ENCODE data around the gene CCDC136. TPM values are rescaled to one million over a fixed set of nuclear protein-coding genes. Genes with fewer than 3 reads are reported as not detected.

Gene CCDC136
- total RNA-seq, 1 donor: 7.2 TPM

DNA sequence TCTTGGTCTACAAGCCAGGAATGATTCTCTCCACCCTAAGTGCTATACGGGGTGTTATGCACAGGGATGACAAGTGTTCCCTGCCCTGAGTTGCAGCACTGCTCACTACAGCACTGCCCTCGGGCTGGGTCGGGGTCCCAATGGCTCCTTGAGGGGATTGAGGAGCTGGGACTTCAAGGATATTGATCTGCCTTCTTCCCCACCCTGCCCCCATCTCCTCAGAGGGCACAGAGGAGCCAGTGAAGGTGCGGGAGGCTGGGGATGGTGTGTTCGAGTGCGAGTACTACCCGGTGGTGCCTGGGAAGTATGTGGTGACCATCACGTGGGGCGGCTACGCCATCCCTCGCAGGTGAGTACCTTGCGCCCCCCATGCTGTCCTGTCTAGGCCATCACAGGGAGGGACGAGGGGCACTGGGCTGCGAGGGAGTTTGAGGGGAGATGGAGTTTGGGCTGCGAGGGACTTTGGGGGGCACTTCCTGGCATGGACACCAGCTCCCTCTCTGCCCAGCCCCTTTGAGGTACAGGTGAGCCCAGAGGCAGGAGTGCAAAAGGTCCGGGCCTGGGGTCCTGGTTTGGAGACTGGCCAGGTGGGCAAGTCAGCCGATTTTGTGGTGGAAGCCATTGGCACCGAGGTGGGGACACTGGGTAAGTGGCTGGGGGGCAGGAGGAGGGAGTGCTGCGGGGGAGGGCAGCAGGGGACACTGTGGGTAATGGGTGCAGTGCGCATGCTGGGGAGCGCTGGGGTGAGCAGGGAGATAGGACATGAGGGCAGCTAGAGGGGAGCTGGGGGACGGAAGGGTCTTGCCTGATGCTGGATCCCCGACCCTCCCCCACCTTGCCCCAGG, 48.8 kb downstream of the CCDC136 start:
- H3K27ac ChIP-seq (ENCODE audit: low read depth, low read length): no peak overlapping the region
- no peak overlapping the region for H2AFZ ChIP-seq (ENCODE audit: low read length)
- H3K9me3 ChIP-seq (ENCODE audit: low read depth, low read length): no peaks in the 10 kb centered on the region
- no peak overlapping the region for H3K4me3 ChIP-seq (ENCODE audit: insufficient read depth, low read length)
- no peak overlapping the region for H3K4me2 ChIP-seq (ENCODE audit: insufficient read depth, low read length)
- peaks cover 52% of the 10 kb centered on the region for H3K79me2 ChIP-seq (ENCODE audit: insufficient read depth, low read length)
- TF ChIP-seq, protein P1, sequence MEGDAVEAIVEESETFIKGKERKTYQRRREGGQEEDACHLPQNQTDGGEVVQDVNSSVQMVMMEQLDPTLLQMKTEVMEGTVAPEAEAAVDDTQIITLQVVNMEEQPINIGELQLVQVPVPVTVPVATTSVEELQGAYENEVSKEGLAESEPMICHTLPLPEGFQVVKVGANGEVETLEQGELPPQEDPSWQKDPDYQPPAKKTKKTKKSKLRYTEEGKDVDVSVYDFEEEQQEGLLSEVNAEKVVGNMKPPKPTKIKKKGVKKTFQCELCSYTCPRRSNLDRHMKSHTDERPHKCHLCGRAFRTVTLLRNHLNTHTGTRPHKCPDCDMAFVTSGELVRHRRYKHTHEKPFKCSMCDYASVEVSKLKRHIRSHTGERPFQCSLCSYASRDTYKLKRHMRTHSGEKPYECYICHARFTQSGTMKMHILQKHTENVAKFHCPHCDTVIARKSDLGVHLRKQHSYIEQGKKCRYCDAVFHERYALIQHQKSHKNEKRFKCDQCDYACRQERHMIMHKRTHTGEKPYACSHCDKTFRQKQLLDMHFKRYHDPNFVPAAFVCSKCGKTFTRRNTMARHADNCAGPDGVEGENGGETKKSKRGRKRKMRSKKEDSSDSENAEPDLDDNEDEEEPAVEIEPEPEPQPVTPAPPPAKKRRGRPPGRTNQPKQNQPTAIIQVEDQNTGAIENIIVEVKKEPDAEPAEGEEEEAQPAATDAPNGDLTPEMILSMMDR (IDR thresholded peaks at IDR 0.05; ENCODE audit: extremely low read depth, low read depth, low read length): no peak
- peaks cover 88% of the 10 kb centered on the region for H4K20me1 ChIP-seq (ENCODE audit: insufficient read depth, low read length)
- peaks cover 96% of the 10 kb centered on the region for H3K36me3 ChIP-seq (ENCODE audit: insufficient read depth, low read length)
- H3K27me3 ChIP-seq (ENCODE audit: insufficient read depth, low read length): no peaks in the 10 kb centered on the region
- H3K4me1 ChIP-seq (ENCODE audit: insufficient read depth, low read length): peaks cover 17% of the 10 kb centered on the region
- DNase-seq (ENCODE audit: insufficient read length, low spot score, missing footprints): peak; percentile 85

DNA sequence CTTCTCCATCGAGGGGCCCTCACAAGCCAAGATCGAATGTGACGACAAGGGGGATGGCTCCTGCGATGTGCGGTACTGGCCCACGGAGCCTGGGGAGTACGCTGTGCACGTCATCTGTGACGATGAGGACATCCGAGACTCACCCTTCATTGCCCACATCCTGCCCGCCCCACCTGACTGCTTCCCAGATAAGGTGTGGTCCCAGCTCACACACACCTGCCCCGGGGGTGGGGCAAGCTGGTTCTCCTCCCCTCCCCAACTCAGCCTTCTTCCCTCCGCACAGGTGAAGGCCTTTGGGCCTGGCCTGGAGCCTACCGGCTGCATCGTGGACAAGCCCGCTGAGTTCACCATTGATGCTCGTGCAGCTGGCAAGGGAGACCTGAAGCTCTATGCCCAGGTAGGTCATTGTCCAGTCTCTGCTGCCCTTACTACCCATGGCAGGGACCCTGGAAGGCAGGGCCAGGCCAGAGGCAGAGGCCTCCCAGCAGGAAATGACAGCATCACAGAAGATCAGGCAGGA, 49.5 kb downstream of the CCDC136 start:
- H3K79me2 ChIP-seq (ENCODE audit: insufficient read depth, low read length): peaks cover 46% of the 10 kb centered on the region
- H3K36me3 ChIP-seq (ENCODE audit: insufficient read depth, low read length): peaks cover 97% of the 10 kb centered on the region

DNA sequence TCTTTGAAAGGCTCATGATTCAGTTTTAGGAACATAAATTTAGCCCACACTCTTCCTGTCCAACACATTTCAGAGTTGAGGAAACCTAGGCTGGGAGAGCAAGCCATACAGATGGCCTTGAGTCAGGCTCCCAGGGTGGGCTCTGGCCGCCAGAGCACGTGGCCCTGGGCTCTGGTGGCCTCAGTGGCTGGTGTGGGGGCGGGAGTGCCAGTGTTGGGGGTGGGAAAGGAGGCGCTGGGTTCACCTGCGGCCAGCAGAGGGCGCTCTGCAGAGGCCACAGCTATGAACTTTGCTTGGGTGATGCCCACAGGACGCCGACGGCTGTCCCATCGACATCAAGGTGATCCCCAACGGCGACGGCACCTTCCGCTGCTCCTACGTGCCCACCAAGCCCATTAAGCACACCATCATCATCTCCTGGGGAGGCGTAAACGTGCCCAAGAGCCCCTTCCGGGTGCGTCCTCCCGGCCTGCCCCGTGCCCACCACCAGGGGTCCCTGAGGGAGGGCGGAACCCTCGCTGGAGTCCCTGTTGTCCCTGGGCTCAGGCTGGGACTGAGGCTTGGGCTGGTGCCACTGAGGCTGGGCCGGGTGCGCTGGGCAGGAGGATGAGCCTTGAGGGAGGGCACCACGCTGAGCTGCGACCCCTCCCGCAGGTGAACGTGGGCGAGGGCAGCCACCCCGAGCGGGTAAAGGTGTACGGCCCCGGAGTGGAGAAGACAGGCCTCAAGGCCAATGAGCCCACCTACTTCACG, 50.3 kb downstream of the CCDC136 start:
- Histone ChIP-seq H3K79me2 (ENCODE audit: insufficient read depth, low read length) (peaks cover 38% of the 10 kb centered on the region), H3K36me3 (ENCODE audit: insufficient read depth, low read length) (peaks cover 98% of the 10 kb centered on the region), H3K4me3 (ENCODE audit: insufficient read depth, low read length) (no peak overlapping the region), H3K9me3 (ENCODE audit: low read depth, low read length) (no peaks in the 10 kb centered on the region), H3K4me1 (ENCODE audit: insufficient read depth, low read length) (peaks cover 4% of the 10 kb centered on the region), H4K20me1 (ENCODE audit: insufficient read depth, low read length) (peaks cover 81% of the 10 kb centered on the region), H3K27ac (ENCODE audit: low read depth, low read length) (peak overlapping the region; percentile 7), H3K27me3 (ENCODE audit: insufficient read depth, low read length) (no peaks in the 10 kb centered on the region), H2AFZ (ENCODE audit: low read length) (no peak overlapping the region), H3K4me2 (ENCODE audit: insufficient read depth, low read length) (no peak overlapping the region)
- peak; percentile 97 for DNase-seq (ENCODE audit: insufficient read length, low spot score, missing footprints)
- TF ChIP-seq, protein P1 (IDR thresholded peaks at IDR 0.05; ENCODE audit: extremely low read depth, low read depth, low read length): peak; percentile 56

More for the DNA sequence above, 49.5 kb downstream of the CCDC136 start:
- Histone ChIP-seq H2AFZ (ENCODE audit: low read length) (no peak overlapping the region), H3K27ac (ENCODE audit: low read depth, low read length) (peak overlapping the region; percentile 7), H4K20me1 (ENCODE audit: insufficient read depth, low read length) (peaks cover 87% of the 10 kb centered on the region), H3K4me2 (ENCODE audit: insufficient read depth, low read length) (no peak overlapping the region), H3K27me3 (ENCODE audit: insufficient read depth, low read length) (no peaks in the 10 kb centered on the region), H3K4me3 (ENCODE audit: insufficient read depth, low read length) (no peak overlapping the region), H3K4me1 (ENCODE audit: insufficient read depth, low read length) (peaks cover 11% of the 10 kb centered on the region), H3K9me3 (ENCODE audit: low read depth, low read length) (no peaks in the 10 kb centered on the region)
- DNase-seq (ENCODE audit: insufficient read length, low spot score, missing footprints): peak; percentile 84
- TF ChIP-seq, protein P1 (IDR thresholded peaks at IDR 0.05; ENCODE audit: extremely low read depth, low read depth, low read length): no peak

Measured in osteoblast (primary cell).